Endothelial cell of umbilical vein (primary cell): ENCODE measurements around the gene TMEM114. TPM values are rescaled to one million over a fixed set of nuclear protein-coding genes. Genes with fewer than 3 reads are reported as not detected.
A peak's percentile ranks its signal among the peaks of the same experiment; 100 is the strongest.

Experiments
- BruUV-seq: library from RNA; stranded (reverse); fragments of 400-500 nt; replicated peaks from 2 replicates; lab custom pipeline; 2021; lab: Mats Ljungman, UMichigan
- CTCF ChIA-PET: fragments of 300-600, 350-600 bp; sonication (Branson Sonifier 250); formaldehyde crosslinking; loops from one replicate; lab custom pipeline; 2021; ENCODE audit warnings: antibody characterized with exemption, inconsistent platforms; lab: Charles Lee
- POLR2A ChIA-PET: fragments of 300-600, 350-600 bp; sonication (Branson Sonifier 250); formaldehyde crosslinking; loops from one replicate; lab custom pipeline; 2021; ENCODE audit warnings: antibody characterized with exemption, inconsistent platforms; lab: Charles Lee
- DNase-seq: peaks from one replicate; pipeline ENCODE4 v3.0.0-alpha.2; 2011; ENCODE audit warnings: low read depth, low spot score
- FAIRE-seq: peaks from 2 replicates; lab custom pipeline; 2011; peaks lifted over from hg19 to GRCh38; lab: Jason Lieb, UNC
- H2AFZ ChIP-seq: 2 replicates; pipeline ENCODE4 v1.6.0; 2012; ENCODE audit warnings: low read depth, low read length, control low read depth, inconsistent platforms
- H3K27ac ChIP-seq: 2 replicates; pipeline ENCODE4 v1.5.1; 2011; ENCODE audit warnings: low read depth, mild to moderate bottlenecking, control low read depth, low read length, moderate library complexity; ENCODE audit not compliant: insufficient read depth
- H3K27me3 ChIP-seq, 2 experiments: 2 replicates each; pipeline versions ENCODE4 v1.6.0 to v1.6.1; 2011; ENCODE audit warnings: low read length in 2 of 2, mixed read lengths in 1 of 2; ENCODE audit not compliant: control insufficient read depth in 2 of 2, insufficient read depth in 2 of 2
- H3K36me3 ChIP-seq, 2 experiments: 2 replicates in 1 of 2; 3 replicates in 1 of 2; pipeline ENCODE4 v1.5.1; 2011; ENCODE audit warnings: low read length in 2 of 2, mild to moderate bottlenecking in 1 of 2, moderate library complexity in 1 of 2; ENCODE audit not compliant: control insufficient read depth in 2 of 2, insufficient read depth in 2 of 2; ENCODE audit errors: extremely low read depth in 1 of 2
- H3K4me1 ChIP-seq: 3 replicates; pipeline ENCODE4 v1.5.1; 2011; ENCODE audit warnings: mild to moderate bottlenecking, low read length; ENCODE audit not compliant: control insufficient read depth, insufficient read depth; ENCODE audit errors: extremely low read depth
- H3K4me2 ChIP-seq: 2 replicates; pipeline ENCODE4 v1.6.1; 2011; ENCODE audit warnings: low read length, control low read depth, mixed read lengths; ENCODE audit not compliant: insufficient read depth
- H3K4me3 ChIP-seq, 3 experiments: fragments of 200-600 bp in 1 of 3; sonication (generic), shearing (Covaris generic) in 1 of 3; replicated peaks in 1 of 3; 2 replicates each; pipeline ENCODE4 v1.5.1; 2011 to 2016; ENCODE audit warnings: control low read depth in 3 of 3, low read length in 3 of 3, mild to moderate bottlenecking in 2 of 3, inconsistent platforms in 1 of 3, low read depth in 1 of 3, moderate library complexity in 1 of 3; ENCODE audit not compliant: insufficient read depth in 1 of 3
- H3K79me2 ChIP-seq: 2 replicates; pipeline ENCODE4 v1.6.0; 2012; ENCODE audit warnings: low read length, inconsistent platforms; ENCODE audit not compliant: control insufficient read depth, insufficient read depth
- H3K9ac ChIP-seq: replicated peaks from 2 replicates; pipeline ENCODE3; 2011; ENCODE audit warnings: low read length, control low read depth; ENCODE audit not compliant: insufficient read depth; ENCODE audit errors: extremely low read depth
- H3K9me1 ChIP-seq: replicated peaks from 3 replicates; pipeline ENCODE4 v1.6.0; 2011; ENCODE audit warnings: mild to moderate bottlenecking, low read length; ENCODE audit not compliant: control insufficient read depth, insufficient read depth; ENCODE audit errors: extremely low read depth
- H3K9me3 ChIP-seq: replicated peaks from 2 replicates; pipeline ENCODE4 v1.5.1; 2012; ENCODE audit warnings: low read length, inconsistent platforms; ENCODE audit not compliant: control insufficient read depth, insufficient read depth
- H4K20me1 ChIP-seq: replicated peaks from 2 replicates; pipeline ENCODE3; 2011; ENCODE audit warnings: mild to moderate bottlenecking, low read length; ENCODE audit not compliant: control insufficient read depth, insufficient read depth; ENCODE audit errors: extremely low read depth
- EZH2 ChIP-seq: IDR thresholded peaks from 2 replicates; pipeline ENCODE4 v1.6.1; 2012; ENCODE audit warnings: borderline replicate concordance, low read depth, mild to moderate bottlenecking, moderate library complexity, low read length, inconsistent platforms; ENCODE audit not compliant: severe bottlenecking
- FOS ChIP-seq: IDR thresholded peaks from 2 replicates; pipeline ENCODE4 v1.6.1; 2011; ENCODE audit warnings: mild to moderate bottlenecking, low read length, moderate library complexity, borderline replicate concordance; ENCODE audit not compliant: insufficient read depth
- GATA2 ChIP-seq: IDR thresholded peaks from 2 replicates; pipeline ENCODE4 v1.7.0; 2011; ENCODE audit warnings: low read depth, mild to moderate bottlenecking, moderate library complexity, mixed read lengths, low read length; ENCODE audit not compliant: insufficient read length, insufficient read depth
- JUN ChIP-seq: IDR thresholded peaks from 2 replicates; pipeline ENCODE4 v1.6.1; 2011; ENCODE audit warnings: borderline replicate concordance, low read depth; ENCODE audit not compliant: insufficient read length, insufficient read depth
- MYC ChIP-seq: IDR thresholded peaks from one replicate; pipeline ENCODE4 v1.6.1; 2011; ENCODE audit warnings: mild to moderate bottlenecking, low read depth, low read length
- POLR2A ChIP-seq: IDR thresholded peaks from 2 replicates; pipeline ENCODE4 v1.6.1; 2012; ENCODE audit warnings: low read depth, mild to moderate bottlenecking, control low read depth, low read length
- dilution Hi-C: fragments of 300-500 bp; cut with MboI; formaldehyde crosslinking; loops from one replicate; pipeline ENCODE4 v1.15.0; 2019; ENCODE audit warnings: low sequenced_read_pairs; ENCODE audit not compliant: extremely low pct_ligation_motif_present
- intact Hi-C: fragments of 100-400 bp; cut with micrococcal nuclease; formaldehyde crosslinking; loops from one replicate; pipeline ENCODE4 v1.10.0; 2022
- polyA plus RNA-seq, 4 experiments: library from polyadenylated mRNA; depleted of rRNA in 3 of 4; stranded (reverse) in 3 of 4; unstranded in 1 of 4; fragments of >200 nt; gene quantifications; 2 replicates each; pipeline versions ENCODE4 v1.2.1 to v1.2.3, GENCODE V29; 2011 to 2012; ENCODE audit warnings: missing spikeins in 1 of 4
- total RNA-seq: library from RNA; stranded (reverse); gene quantifications from 2 replicates; pipeline ENCODE4 v1.2.3, GENCODE V29; 2021
- TF ChIP-seq, protein P1 (sequence below): IDR thresholded peaks from 2 replicates; pipeline ENCODE4 v1.6.1; 2011; ENCODE audit not compliant: insufficient read depth, insufficient read length

TMEM114 gene
- total and polyA plus RNA-seq, 2 donors (not counting 3 experiments of a cell fraction or from before 2014, with no cell fraction given): not detected

DNA sequence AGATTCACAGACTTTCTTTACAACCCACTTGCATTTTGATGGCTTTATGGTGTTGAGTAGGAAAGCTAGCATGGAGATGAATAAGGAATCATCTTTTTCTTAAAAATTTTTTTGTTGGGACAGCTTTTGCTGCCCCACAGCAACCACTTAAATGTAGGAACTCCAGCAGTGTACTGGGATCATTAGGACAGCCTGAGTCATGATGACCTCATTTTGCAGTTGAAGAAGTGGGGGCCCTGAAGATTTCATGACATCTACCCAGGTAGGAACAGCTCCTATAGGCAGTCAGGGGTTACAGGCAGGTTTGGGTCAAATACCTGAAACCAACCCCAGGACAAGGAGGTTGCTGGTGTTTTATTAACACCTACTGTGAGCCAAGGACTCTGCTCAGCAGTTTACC, 33.3 kb upstream of the TMEM114 start:
- Histone ChIP-seq H3K4me2 (no peak overlapping the region), H3K4me3 (no peak overlapping the region), H3K9me1 (no peaks in the 10 kb centered on the region), H2AFZ (no peak overlapping the region), H3K9ac (no peak overlapping the region), H3K36me3 (peaks cover 4 to 21% of the 10 kb centered on the region in 2 experiments), H3K9me3 (no peaks in the 10 kb centered on the region), H3K79me2 (peaks cover 23% of the 10 kb centered on the region), H3K27me3 (peaks cover 0 to 7% of the 10 kb centered on the region in 2 experiments), H3K27ac (no peak overlapping the region), H3K4me1 (peaks cover 8% of the 10 kb centered on the region), H4K20me1 (no peaks in the 10 kb centered on the region)
- TF ChIP-seq GATA2 (no peak), JUN (peak; percentile 13)
- TF ChIP-seq, protein P1, sequence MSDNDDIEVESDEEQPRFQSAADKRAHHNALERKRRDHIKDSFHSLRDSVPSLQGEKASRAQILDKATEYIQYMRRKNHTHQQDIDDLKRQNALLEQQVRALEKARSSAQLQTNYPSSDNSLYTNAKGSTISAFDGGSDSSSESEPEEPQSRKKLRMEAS: no peak
- dilution Hi-C loops: no loop called here
- FAIRE-seq (no peak), DNase-seq (no peak)
- ChIA-PET POLR2A (interaction anchor here (0.6 kb wide), 1 partner anchor 527 kb away, joined by 4 read pairs; no protein-coding TSS in a partner anchor), CTCF (interaction anchor here (1.0 to 1.1 kb wide), 2 partner anchors 14 to 50 kb away, joined by 3 read pairs; no protein-coding TSS in a partner anchor)
- intact Hi-C loops: loop anchor here (2.0 kb wide), 2 partner anchors 51 to 245 kb away; partner anchors contain the start of genes ABAT and CARHSP1
- no TSS peak for BruUV-seq

DNA sequence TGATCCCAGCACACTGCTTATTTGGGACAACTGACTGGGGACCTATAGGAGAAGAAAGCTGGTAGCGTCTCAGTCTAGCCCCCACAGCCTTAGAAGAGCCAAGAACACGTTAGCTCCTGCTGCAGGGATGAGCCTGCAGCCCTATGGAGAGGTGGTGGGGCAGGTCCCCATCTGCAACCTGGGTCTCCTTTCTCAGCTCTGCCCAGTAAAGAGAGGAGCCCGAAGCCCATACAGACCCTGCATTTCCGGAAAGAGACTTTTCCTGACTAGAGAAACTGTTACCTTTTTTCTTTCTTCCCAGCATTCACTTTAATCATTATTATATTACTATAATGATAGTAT, 32.0 kb upstream of the TMEM114 start:
- Histone ChIP-seq H3K79me2 (peaks cover 23% of the 10 kb centered on the region), H3K9me1 (no peaks in the 10 kb centered on the region), H2AFZ (peak overlapping the region; percentile 97), H3K4me1 (peaks cover 8% of the 10 kb centered on the region), H3K9me3 (no peaks in the 10 kb centered on the region), H3K9ac (peak overlapping the region; percentile 96), H3K36me3 (peaks cover 3 to 9% of the 10 kb centered on the region in 2 experiments), H3K27me3 (peaks cover 0 to 9% of the 10 kb centered on the region in 2 experiments), H4K20me1 (no peaks in the 10 kb centered on the region), H3K27ac (peak overlapping the region; percentile 64), H3K4me2 (peak overlapping the region; percentile 93), H3K4me3 (peak overlapping the region; percentile 77 to 96 (median 94))
- FAIRE-seq (no peak), DNase-seq (no peak)
- TF ChIP-seq JUN (no peak), POLR2A (no peak), FOS (no peak), EZH2 (no peak), GATA2 (no peak), MYC (no peak)
- TF ChIP-seq, protein P1: no peak
- intact Hi-C loops: loop anchor here (2.0 kb wide), 2 partner anchors 53 to 247 kb away; partner anchors contain the start of genes ABAT and CARHSP1
- no TSS peak for BruUV-seq
- CTCF ChIA-PET: interaction anchor here (1.0 to 1.6 kb wide), 2 partner anchors 13 to 258 kb away, joined by 3 read pairs; no protein-coding TSS in a partner anchor
- POLR2A ChIA-PET: no interaction called here
- dilution Hi-C loops: no loop called here
